ENCODE data around the gene PIGA.

The PIGA gene

GRCh38 chrX:15269618-15270521, 65.5 kb downstream of the PIGA start, which contains the start of gene ASB9:
TSS of gene ASB9 (minus strand) at chrX:15270083. CDS start at chrX:15269874, 209 bp downstream.
- TF ChIP-seq ZNF654 (tag by site-specific recombination; IDR thresholded peaks at IDR 0.05; ENCODE audit: low read depth) (no peak), ZBTB17 (tag by site-specific recombination; IDR thresholded peaks at IDR 0.05) (peak; percentile 65), ZBTB26 (tag by site-specific recombination; optimal IDR thresholded peaks at IDR 0.05) (no peak), ZSCAN4 (tag by site-specific recombination; IDR thresholded peaks at IDR 0.05) (peak; percentile 53), ZBTB1 (tag by site-specific recombination; IDR thresholded peaks at IDR 0.05) (no peak), ZNF202 (tag by site-specific recombination; IDR thresholded peaks at IDR 0.05; ENCODE audit: borderline replicate concordance) (no peak), ZNF558 (tag by site-specific recombination; IDR thresholded peaks at IDR 0.05) (no peak), ZBTB48 (tag by site-specific recombination; IDR thresholded peaks at IDR 0.05) (peak; percentile 48; the same call in 1 of the 2 replicates), ZNF140 (tag by site-specific recombination; IDR thresholded peaks at IDR 0.05) (no peak)
- H3K4me1 ChIP-seq (ENCODE audit: control insufficient read depth, insufficient read depth, low read length) = no peaks in the 10 kb centered on the region
- H3K27ac ChIP-seq (ENCODE audit: extremely low read depth, low read depth, low read length) = no peak within 1 kb of the TSS
- no peaks in the 10 kb centered on the region for H3K36me3 ChIP-seq (ENCODE audit: control insufficient read depth in 2 of 2, insufficient read depth in 1 of 2, low read length in 2 of 2)
- CTCF ChIA-PET = interaction anchor here (0.5 kb wide), 1 partner anchor 321 kb away, joined by 3 read pairs; no protein-coding TSS in a partner anchor
- POLR2A ChIA-PET = no interaction called here
- peak within 1 kb of the TSS; percentile 2; the same call in 1 of the 2 replicates for H3K4me3 ChIP-seq (ENCODE audit: low read depth, low read length)
- H3K9me3 ChIP-seq (ENCODE audit: control insufficient read depth, insufficient read depth, low read depth, low read length) = no peaks in the 10 kb centered on the region
